WTC11 (cell line): ENCODE measurements around the gene RNPS1. TPM values are rescaled to one million over a fixed set of nuclear protein-coding genes. Genes with fewer than 3 reads are reported as not detected.

Experiments used
- ATAC-seq: fragments of 200-7000 bp; cut with Tn5 transposase; 2 replicates; pipeline ENCODE4 v1.10.0; 2021; ENCODE audit warnings: mild to moderate bottlenecking, moderate library complexity
- CTCF ChIA-PET: fragments of 300-600 bp; sonication (Branson Sonifier 250); formaldehyde crosslinking; loops from one replicate; lab custom pipeline; 2021; ENCODE audit warnings: antibody characterized with exemption; lab: Charles Lee
- POLR2A ChIA-PET: fragments of 350-600 bp; sonication (Branson Sonifier 250); formaldehyde crosslinking; loops from one replicate; lab custom pipeline; 2021; ENCODE audit warnings: antibody characterized with exemption; lab: Charles Lee
- DNase-seq: peaks from one replicate; pipeline ENCODE4 v3.0.0; 2021; ENCODE audit warnings: low spot score
- H3K27ac Mint-ChIP-seq: 2 replicates; pipeline ENCODE4 v1.8.0; 2021; ENCODE audit warnings: mixed read lengths
- H3K27me3 Mint-ChIP-seq: 2 replicates; pipeline ENCODE4 v1.8.0; 2021; ENCODE audit warnings: low read depth, mild to moderate bottlenecking, moderate library complexity, mixed read lengths
- H3K36me3 Mint-ChIP-seq: 2 replicates; pipeline ENCODE4 v1.8.0; 2021; ENCODE audit warnings: mixed read lengths
- H3K4me1 Mint-ChIP-seq: 2 replicates; pipeline ENCODE4 v1.8.0; 2022; ENCODE audit warnings: mixed read lengths
- H3K4me3 Mint-ChIP-seq: 2 replicates; pipeline ENCODE4 v1.8.0; 2021; ENCODE audit warnings: mild to moderate bottlenecking, moderate library complexity, mixed read lengths
- H3K9me3 Mint-ChIP-seq: 2 replicates; pipeline ENCODE4 v1.8.0; 2021; ENCODE audit warnings: mixed read lengths
- E2F4 ChIP-seq: sonication (generic); formaldehyde crosslinking; IDR thresholded peaks from 2 replicates; pipeline ENCODE4 v1.8.1; 2022; ENCODE audit warnings: low read depth, mild to moderate bottlenecking, moderate library complexity, missing genetic modification reagents, borderline replicate concordance
- ESRRA ChIP-seq: sonication (generic); formaldehyde crosslinking; IDR thresholded peaks from 2 replicates; pipeline ENCODE4 v1.8.1; 2022; ENCODE audit warnings: mild to moderate bottlenecking, missing genetic modification reagents, borderline replicate concordance
- GRHL2 ChIP-seq: fragments of 250-450 bp; sonication (Bioruptor Pico); IDR thresholded peaks from 2 replicates; pipeline ENCODE4 v1.8.0; 2022; ENCODE audit warnings: mild to moderate bottlenecking, moderate library complexity; ENCODE audit not compliant: insufficient replicate concordance, severe bottlenecking
- GTF2I ChIP-seq: fragments of 250-450 bp; sonication (Bioruptor Pico); conservative IDR thresholded peaks from 2 replicates; pipeline ENCODE4 v1.4.0; 2021; ENCODE audit warnings: mild to moderate bottlenecking
- JAZF1 ChIP-seq: fragments of 250-450 bp; sonication (Bioruptor Pico); IDR thresholded peaks from 2 replicates; pipeline ENCODE4 v1.9.0; 2021; ENCODE audit warnings: moderate library complexity, mild to moderate bottlenecking, inconsistent platforms
- MYBL2 ChIP-seq: sonication (generic); formaldehyde crosslinking; IDR thresholded peaks from 2 replicates; pipeline ENCODE4 v1.8.1; 2023; ENCODE audit warnings: mild to moderate bottlenecking, moderate library complexity, missing genetic modification reagents
- NR1H2 ChIP-seq: sonication (generic); formaldehyde crosslinking; IDR thresholded peaks from 2 replicates; pipeline ENCODE4 v1.9.0; 2021; ENCODE audit warnings: mild to moderate bottlenecking, moderate library complexity, missing genetic modification reagents
- TEAD1 ChIP-seq: sonication (generic); formaldehyde crosslinking; IDR thresholded peaks from 2 replicates; pipeline ENCODE4 v1.8.0; 2022; ENCODE audit warnings: mild to moderate bottlenecking, missing genetic modification reagents
- TP53 ChIP-seq: sonication (generic); formaldehyde crosslinking; IDR thresholded peaks from 2 replicates; pipeline ENCODE4 v1.8.1; 2023; ENCODE audit warnings: mild to moderate bottlenecking, missing genetic modification reagents
- USF2 ChIP-seq: sonication (generic); formaldehyde crosslinking; IDR thresholded peaks from 2 replicates; pipeline ENCODE4 v1.8.1; 2023; ENCODE audit warnings: mild to moderate bottlenecking, missing genetic modification reagents, moderate library complexity
- ZNF263 ChIP-seq: sonication (generic); formaldehyde crosslinking; IDR thresholded peaks from 2 replicates; pipeline ENCODE4 v1.8.1; 2022; ENCODE audit warnings: low read depth, mild to moderate bottlenecking, moderate library complexity, missing genetic modification reagents
- ZNF396 ChIP-seq: fragments of 250-450 bp; sonication (Bioruptor Pico); IDR thresholded peaks from 2 replicates; pipeline ENCODE4 v1.8.0; 2021; ENCODE audit warnings: mild to moderate bottlenecking, moderate library complexity, borderline replicate concordance
- ZSCAN18 ChIP-seq: fragments of 250-450 bp; sonication (Bioruptor Pico); IDR thresholded peaks from 2 replicates; pipeline ENCODE4 v2.1.2; 2022; ENCODE audit warnings: mild to moderate bottlenecking, moderate library complexity
- total RNA-seq: library from RNA; stranded (reverse); gene quantifications from 3 replicates; pipeline ENCODE4 v1.2.3, GENCODE V29; 2021
- TF ChIP-seq, protein P1 (sequence below): fragments of 250-450 bp; sonication (Bioruptor Pico); IDR thresholded peaks from 2 replicates; pipeline ENCODE4 v1.9.0; 2021; ENCODE audit warnings: mild to moderate bottlenecking
- TF ChIP-seq, protein P2 (sequence below): sonication (generic); formaldehyde crosslinking; IDR thresholded peaks from 2 replicates; pipeline ENCODE4 v1.8.0; 2023; ENCODE audit warnings: mild to moderate bottlenecking, missing genetic modification reagents
- TF ChIP-seq, protein P3 (sequence below): sonication (generic); formaldehyde crosslinking; conservative IDR thresholded peaks from 2 replicates; pipeline ENCODE4 v1.8.1; 2022; ENCODE audit warnings: mild to moderate bottlenecking, missing genetic modification reagents
- TF ChIP-seq, protein P4 (sequence below): fragments of 250-450 bp; sonication (Bioruptor Pico); IDR thresholded peaks from 2 replicates; pipeline ENCODE4 v1.9.0; 2021; ENCODE audit warnings: mild to moderate bottlenecking

Gene RNPS1
- total RNA-seq, 1 experiment from 2014 or later = 331 TPM

DNA sequence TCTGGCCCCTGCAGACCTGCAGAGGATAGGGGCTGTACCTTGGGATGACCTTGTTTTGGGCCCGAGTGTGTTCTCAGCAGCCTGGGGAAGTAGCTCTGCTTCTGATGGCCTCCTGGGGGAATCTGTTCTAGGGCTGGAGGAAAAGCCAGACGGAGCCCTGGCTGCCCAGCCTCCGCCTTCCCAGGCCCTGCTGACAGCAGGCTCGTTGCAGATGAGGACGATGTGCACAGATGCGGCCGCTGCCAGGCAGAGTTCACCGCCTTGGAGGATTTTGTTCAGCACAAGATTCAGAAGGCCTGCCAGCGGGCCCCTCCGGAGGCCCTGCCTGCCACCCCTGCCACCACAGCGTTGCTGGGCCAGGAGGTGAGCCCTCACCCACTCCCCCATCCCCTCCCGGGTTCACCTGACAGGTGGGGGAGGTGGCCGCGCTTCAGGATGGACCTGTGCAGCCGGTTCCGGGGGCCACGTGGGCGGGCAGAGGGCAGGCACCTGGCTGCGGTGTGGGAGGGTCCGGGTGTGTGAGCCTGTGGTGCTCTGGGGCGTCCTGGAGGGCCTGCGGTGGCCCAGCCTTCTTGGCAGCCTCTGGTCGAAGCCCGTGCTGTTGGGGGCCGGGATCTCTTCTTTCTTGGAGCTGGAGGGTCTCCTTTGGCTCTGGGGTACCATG, 39.6 kb downstream of the RNPS1 start:
- no peaks in the 10 kb centered on the region for H3K27me3 Mint-ChIP-seq
- TF ChIP-seq NR1H2 = no peak
- TF ChIP-seq ZNF396 (CRISPR knock-in tag) = no peak
- TF ChIP-seq GTF2I (CRISPR knock-in tag) = no peak
- no peak for TF ChIP-seq JAZF1
- no peak for TF ChIP-seq ESRRA
- TF ChIP-seq, protein P1, sequence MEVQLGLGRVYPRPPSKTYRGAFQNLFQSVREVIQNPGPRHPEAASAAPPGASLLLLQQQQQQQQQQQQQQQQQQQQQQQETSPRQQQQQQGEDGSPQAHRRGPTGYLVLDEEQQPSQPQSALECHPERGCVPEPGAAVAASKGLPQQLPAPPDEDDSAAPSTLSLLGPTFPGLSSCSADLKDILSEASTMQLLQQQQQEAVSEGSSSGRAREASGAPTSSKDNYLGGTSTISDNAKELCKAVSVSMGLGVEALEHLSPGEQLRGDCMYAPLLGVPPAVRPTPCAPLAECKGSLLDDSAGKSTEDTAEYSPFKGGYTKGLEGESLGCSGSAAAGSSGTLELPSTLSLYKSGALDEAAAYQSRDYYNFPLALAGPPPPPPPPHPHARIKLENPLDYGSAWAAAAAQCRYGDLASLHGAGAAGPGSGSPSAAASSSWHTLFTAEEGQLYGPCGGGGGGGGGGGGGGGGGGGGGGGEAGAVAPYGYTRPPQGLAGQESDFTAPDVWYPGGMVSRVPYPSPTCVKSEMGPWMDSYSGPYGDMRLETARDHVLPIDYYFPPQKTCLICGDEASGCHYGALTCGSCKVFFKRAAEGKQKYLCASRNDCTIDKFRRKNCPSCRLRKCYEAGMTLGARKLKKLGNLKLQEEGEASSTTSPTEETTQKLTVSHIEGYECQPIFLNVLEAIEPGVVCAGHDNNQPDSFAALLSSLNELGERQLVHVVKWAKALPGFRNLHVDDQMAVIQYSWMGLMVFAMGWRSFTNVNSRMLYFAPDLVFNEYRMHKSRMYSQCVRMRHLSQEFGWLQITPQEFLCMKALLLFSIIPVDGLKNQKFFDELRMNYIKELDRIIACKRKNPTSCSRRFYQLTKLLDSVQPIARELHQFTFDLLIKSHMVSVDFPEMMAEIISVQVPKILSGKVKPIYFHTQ = no peak
- no peak for TF ChIP-seq GRHL2 (CRISPR knock-in tag)
- no peak for TF ChIP-seq ZSCAN18 (CRISPR knock-in tag)
- TF ChIP-seq USF2 (CRISPR knock-in tag) = no peak
- TF ChIP-seq, protein P2, sequence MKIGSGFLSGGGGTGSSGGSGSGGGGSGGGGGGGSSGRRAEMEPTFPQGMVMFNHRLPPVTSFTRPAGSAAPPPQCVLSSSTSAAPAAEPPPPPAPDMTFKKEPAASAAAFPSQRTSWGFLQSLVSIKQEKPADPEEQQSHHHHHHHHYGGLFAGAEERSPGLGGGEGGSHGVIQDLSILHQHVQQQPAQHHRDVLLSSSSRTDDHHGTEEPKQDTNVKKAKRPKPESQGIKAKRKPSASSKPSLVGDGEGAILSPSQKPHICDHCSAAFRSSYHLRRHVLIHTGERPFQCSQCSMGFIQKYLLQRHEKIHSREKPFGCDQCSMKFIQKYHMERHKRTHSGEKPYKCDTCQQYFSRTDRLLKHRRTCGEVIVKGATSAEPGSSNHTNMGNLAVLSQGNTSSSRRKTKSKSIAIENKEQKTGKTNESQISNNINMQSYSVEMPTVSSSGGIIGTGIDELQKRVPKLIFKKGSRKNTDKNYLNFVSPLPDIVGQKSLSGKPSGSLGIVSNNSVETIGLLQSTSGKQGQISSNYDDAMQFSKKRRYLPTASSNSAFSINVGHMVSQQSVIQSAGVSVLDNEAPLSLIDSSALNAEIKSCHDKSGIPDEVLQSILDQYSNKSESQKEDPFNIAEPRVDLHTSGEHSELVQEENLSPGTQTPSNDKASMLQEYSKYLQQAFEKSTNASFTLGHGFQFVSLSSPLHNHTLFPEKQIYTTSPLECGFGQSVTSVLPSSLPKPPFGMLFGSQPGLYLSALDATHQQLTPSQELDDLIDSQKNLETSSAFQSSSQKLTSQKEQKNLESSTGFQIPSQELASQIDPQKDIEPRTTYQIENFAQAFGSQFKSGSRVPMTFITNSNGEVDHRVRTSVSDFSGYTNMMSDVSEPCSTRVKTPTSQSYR = no peak
- no peak for TF ChIP-seq ZNF263 (CRISPR knock-in tag)
- no peak for TF ChIP-seq TP53 (CRISPR knock-in tag)
- no peak for TF ChIP-seq TEAD1 (CRISPR knock-in tag)
- TF ChIP-seq, protein P3, sequence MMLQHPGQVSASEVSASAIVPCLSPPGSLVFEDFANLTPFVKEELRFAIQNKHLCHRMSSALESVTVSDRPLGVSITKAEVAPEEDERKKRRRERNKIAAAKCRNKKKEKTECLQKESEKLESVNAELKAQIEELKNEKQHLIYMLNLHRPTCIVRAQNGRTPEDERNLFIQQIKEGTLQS (CRISPR knock-in tag) = no peak
- no peak for TF ChIP-seq E2F4 (CRISPR knock-in tag)
- TF ChIP-seq, protein P4, sequence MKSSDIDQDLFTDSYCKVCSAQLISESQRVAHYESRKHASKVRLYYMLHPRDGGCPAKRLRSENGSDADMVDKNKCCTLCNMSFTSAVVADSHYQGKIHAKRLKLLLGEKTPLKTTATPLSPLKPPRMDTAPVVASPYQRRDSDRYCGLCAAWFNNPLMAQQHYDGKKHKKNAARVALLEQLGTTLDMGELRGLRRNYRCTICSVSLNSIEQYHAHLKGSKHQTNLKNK (CRISPR knock-in tag) = no peak
- no peak for TF ChIP-seq MYBL2
- ATAC-seq (no peak), DNase-seq (no peak)
- H3K36me3 Mint-ChIP-seq = peaks cover 3% of the 10 kb centered on the region; the same call in 1 of the 2 replicates
- no peak overlapping the region for H3K27ac Mint-ChIP-seq
- POLR2A ChIA-PET = no interaction called here
- CTCF ChIA-PET = no interaction called here
- H3K4me1 Mint-ChIP-seq = peaks cover 3% of the 10 kb centered on the region; the same call in 1 of the 2 replicates
- H3K9me3 Mint-ChIP-seq = no peaks in the 10 kb centered on the region
- no peak overlapping the region for H3K4me3 Mint-ChIP-seq
